Omental fat pad (tissue), 4 donors: ENCODE results near the gene CAVIN2. TPM values are rescaled to one million over a fixed set of nuclear protein-coding genes. Genes with fewer than 3 reads are reported as not detected.
A peak's percentile ranks its signal among the peaks of the same experiment; 100 is the strongest.

Source experiments
- ATAC-seq: fragments of 150-250 bp; one replicate; pipeline ENCODE4 v1.9.1; 2016; ENCODE audit warnings: mild to moderate bottlenecking, moderate library complexity; ENCODE audit not compliant: low FRiP score
- DNase-seq: peaks from one replicate; pipeline ENCODE4 v3.0.0-alpha.2; 2019; ENCODE audit warnings: low spot score
- CTCF ChIP-seq, 3 donors: fragments of 450-650 bp; IDR thresholded peaks; one replicate each; pipeline ENCODE4 v1.5.1; 2016 to 2017; ENCODE audit warnings: antibody characterized with exemption in 3 of 3, mild to moderate bottlenecking in 3 of 3, moderate library complexity in 2 of 3
- total RNA-seq, 4 donors: library from RNA; depleted of rRNA; stranded (reverse); fragments of >200 nt; gene quantifications; one replicate each; pipeline ENCODE4 v1.1.0, GENCODE V29; 2016

CAVIN2 gene
- total RNA-seq: 100 to 1,000 TPM in 1 of 4 donors, 10 to 100 TPM in 3; 45.3 to 194 (median 64.2) TPM

- TF ChIP-seq CTCF (IDR thresholded peaks at IDR 0.05): no peak
- no peak for DNase-seq
- peak; percentile 78 for ATAC-seq
These were observed at the start of gene CAVIN2 for GRCh38 chr2:191846515-191847476. TSS of gene CAVIN2 (minus strand) at chr2:191847088. CDS start at chr2:191846925, 163 bp downstream.

GRCh38 chr2:191895743-191896142 lies 48.9 kb upstream of the CAVIN2 start:
- ATAC-seq: no peak
- TF ChIP-seq CTCF (IDR thresholded peaks at IDR 0.05): no peak
- no peak for DNase-seq

GRCh38 chr2:191895195-191895594 lies 48.3 kb upstream of the CAVIN2 start:
- no peak for DNase-seq
- no peak for ATAC-seq
- TF ChIP-seq CTCF (IDR thresholded peaks at IDR 0.05): no peak

GRCh38 chr2:191894681-191895147 lies 47.8 kb upstream of the CAVIN2 start:
- ATAC-seq: peak; percentile 65
- no peak for TF ChIP-seq CTCF (IDR thresholded peaks at IDR 0.05)
- no peak for DNase-seq

- DNase-seq: no peak
- no peak for TF ChIP-seq CTCF (IDR thresholded peaks at IDR 0.05)
- no peak for ATAC-seq
These were observed 45.5 kb upstream of the CAVIN2 start for GRCh38 chr2:191892391-191892790.

- DNase-seq (no peak), ATAC-seq (no peak)
- TF ChIP-seq CTCF (IDR thresholded peaks at IDR 0.05): no peak
These were observed 44.8 kb upstream of the CAVIN2 start for GRCh38 chr2:191891656-191892055.

- no peak for TF ChIP-seq CTCF (IDR thresholded peaks at IDR 0.05)
- ATAC-seq (no peak), DNase-seq (no peak)
These were observed 43.0 kb upstream of the CAVIN2 start for GRCh38 chr2:191889931-191890330.
